T47D (cell line): Measurements from ENCODE around the gene LDLRAD3.

Source experiments
- DNase-seq, 2 experiments: peaks; one replicate each; pipeline versions ENCODE4 v3.0.0 to v3.0.0-alpha.2; 2011 to 2012; ENCODE audit warnings: low read depth in 1 of 2, low spot score in 1 of 2
- JUND ChIP-seq: IDR thresholded peaks from 2 replicates; pipeline ENCODE4 v1.6.1; 2012; ENCODE audit warnings: low read depth
- in situ Hi-C: cut with HindIII; loops from 2 replicates; pipeline ENCODE4 v1.10.0; 2016; ENCODE audit warnings: low sequenced_read_pairs, low pct_unique_long_range_greater_than_20kb

The LDLRAD3 gene

DNA sequence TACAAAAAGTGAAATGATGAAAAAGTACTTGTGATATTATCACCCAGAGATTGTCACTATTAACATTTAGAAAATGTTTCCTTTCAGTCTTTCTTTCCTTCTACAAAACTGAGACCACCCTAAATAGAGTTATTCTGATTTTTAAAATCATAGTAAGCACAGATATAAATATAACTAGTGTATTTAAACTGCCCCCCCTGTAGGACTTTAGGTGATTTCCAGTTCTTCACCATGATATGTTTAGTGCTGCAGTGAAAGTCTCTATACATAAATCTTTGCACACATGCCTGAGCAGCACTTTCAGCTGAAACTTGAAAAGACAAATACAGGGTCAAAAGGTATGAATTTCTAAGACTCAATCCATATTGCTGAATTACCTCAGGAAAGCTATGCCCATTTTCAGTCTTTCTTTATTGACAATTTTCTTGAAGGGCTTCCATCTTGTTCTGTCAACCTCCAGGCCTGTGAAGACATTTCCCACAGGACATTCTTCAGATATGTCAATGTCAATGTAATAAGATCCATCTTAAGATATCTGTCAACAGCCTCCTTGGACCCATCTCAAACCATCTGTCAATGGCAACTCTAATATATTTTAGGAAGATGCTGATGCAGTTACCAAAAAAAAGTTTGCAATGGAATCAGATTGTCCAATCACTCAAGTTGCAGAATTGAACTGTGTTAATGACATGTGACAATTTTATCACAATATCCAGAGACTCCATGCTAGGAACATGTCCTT lies 30.8 kb upstream of the LDLRAD3 start:
- DNase-seq = no peak
- TF ChIP-seq JUND = no peak
- in situ Hi-C loops = no loop called here

DNA sequence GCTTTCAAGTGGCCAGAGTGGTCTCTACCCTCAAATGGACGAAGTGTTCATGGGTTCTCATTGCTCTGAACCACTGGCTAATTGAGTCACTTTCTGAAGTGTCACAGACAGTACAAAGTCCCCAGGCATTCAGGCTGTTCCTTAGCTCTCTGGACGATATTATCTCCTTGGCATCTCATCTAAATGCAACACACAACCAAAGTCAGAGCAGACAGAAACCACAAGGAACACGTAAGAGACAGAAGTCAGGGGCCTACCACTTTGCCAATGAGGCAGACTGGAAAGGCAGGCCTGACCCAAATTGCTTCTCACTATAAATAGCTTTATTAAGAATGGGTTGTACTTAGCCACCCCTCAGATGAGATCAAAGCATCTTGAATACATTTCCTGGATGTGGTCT lies 29.0 kb upstream of the LDLRAD3 start:
- in situ Hi-C loops = no loop called here
- peak in 1 of 2 experiments; percentile 35 for DNase-seq
- TF ChIP-seq JUND = no peak

DNA sequence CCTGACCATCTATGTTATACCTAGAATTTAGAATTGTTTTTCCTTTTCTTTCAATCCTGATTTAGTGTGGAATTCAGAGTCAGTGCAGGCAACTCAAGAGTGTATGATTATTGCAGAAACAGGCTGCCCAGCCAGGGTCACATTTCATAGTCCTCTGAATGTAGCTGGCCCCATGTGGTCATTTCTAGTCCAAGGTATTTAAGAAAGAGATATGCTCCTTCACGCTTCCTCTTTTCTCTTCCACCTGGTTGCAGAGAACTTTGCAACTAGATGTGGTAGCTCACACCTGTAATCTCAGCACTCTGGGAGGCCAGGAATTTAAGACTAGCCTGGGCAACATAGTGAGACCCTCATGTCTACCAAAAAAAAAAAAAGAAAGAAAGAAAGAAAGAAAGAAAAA lies 27.6 kb upstream of the LDLRAD3 start:
- in situ Hi-C loops = no loop called here
- no peak for TF ChIP-seq JUND
- no peak for DNase-seq

DNA sequence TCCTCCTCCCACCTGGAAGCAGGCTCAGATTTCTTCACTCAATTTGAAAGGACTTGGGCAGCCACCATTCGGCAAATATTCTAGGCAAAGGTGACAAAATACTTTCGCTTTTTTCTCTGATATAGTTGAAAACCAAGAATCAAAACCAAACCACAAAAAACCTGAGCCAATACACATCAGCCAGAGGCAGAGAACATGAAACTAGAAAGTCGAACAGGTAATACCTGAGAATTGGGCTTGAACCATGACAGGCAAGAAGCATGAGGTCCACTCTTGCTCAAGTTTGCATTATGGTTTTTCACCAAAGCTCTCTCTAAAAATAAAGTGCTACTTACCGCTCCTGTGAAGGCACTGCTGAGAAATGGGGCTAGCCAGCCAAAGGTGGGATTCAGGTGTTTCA lies 26.2 kb upstream of the LDLRAD3 start:
- DNase-seq = no peak
- TF ChIP-seq JUND = no peak
- in situ Hi-C loops = no loop called here

DNA sequence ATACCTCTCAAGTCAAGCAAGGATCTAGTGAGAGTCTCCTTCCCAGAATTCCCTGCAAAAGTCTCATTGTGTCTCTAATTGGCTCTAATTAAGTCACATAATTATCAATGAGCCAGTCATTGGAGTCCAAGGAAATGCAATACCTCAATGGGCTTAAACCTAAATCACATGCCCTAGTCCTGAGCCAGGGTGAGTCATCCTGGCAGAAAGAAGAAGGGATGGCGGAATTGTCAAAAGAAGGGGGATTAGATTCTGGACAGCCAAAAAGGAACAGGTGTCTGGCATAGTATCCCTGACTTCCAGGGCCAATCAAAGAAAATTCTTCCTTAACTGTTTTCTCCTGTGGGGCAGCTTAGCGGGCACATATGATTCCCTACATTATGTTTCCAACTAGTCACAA lies 25.1 kb upstream of the LDLRAD3 start:
- in situ Hi-C loops = no loop called here
- TF ChIP-seq JUND = no peak
- DNase-seq = no peak

DNA sequence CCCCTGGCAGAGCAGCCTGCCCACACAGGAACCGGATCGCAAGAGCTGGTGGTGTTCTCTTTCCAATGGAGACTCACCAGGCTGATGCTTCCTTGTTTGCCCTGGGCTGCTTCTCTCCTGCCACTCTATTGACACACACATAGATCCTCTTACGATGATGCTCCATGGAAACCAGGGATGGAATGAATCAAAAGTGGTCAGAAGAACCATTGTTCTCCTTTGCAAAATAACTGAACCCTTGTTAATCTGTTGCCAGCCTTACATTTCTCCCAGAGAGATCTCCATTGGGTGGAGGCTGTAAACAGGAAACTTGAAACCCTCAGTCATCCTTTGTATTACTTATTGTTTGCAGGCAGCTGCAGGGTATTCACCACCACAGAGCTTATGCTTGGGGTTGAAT lies 24.6 kb upstream of the LDLRAD3 start:
- no peak for DNase-seq
- TF ChIP-seq JUND = no peak
- in situ Hi-C loops = no loop called here

DNA sequence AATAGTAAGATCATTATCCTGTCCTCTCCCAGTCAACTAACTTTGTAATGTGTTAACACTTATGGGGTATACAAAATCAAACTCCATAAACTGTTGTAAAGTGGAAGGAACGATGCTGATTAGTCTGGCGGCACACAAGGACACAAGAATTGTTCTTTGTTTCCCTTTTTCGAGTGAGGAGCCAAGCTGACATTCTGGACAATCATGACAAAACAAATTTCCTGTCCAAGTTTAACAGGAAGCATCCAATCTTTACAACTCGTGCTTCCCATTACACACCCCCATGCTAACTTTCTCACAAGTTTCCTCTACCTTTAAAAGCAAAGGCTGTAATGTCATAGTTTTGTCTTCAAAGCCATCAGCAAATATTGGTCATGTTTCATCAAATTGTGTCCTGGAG lies 20.4 kb upstream of the LDLRAD3 start:
- peak in 1 of 2 experiments; percentile 38 for DNase-seq
- TF ChIP-seq JUND = no peak
- in situ Hi-C loops = no loop called here

DNA sequence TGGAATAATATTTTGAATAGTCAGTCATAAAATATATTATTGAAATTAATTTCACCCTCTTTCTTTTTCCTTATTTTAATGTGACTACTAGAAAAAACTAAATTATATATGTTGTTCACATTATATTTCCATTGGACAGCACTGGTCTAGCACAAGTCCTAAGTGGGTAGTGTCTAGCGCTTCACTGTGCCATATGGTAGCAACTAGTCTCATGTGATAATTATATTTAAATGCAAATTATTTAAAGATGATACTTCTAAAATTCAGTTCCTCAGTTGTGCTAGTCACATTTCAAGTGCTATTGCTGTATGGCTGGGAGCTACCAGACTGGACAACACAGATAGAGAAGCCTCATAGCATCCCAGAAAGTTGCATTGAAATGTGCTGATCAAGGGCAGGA lies 19.1 kb upstream of the LDLRAD3 start:
- TF ChIP-seq JUND = no peak
- in situ Hi-C loops = no loop called here
- DNase-seq = no peak

DNA sequence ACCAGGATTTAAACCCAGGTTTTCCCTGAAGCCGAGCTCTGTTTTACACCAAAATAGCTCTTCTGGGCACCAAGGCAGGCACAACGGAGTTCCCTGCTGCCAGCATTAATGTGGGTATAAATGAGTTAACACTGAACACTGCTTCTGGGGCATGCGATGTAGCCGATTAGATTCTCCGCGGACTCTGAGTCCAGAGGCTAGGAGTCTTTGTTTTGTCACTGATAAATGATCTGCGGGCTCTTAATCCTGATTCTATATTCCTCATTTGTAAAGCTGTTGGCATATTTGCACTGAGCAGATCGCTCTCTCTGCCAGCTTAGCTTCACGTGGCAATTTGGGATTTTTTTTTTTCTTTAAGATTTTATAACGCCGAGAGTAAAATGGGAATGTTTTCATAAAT lies 16.8 kb upstream of the LDLRAD3 start:
- TF ChIP-seq JUND = no peak
- DNase-seq = peak in 1 of 2 experiments; percentile 10

DNA sequence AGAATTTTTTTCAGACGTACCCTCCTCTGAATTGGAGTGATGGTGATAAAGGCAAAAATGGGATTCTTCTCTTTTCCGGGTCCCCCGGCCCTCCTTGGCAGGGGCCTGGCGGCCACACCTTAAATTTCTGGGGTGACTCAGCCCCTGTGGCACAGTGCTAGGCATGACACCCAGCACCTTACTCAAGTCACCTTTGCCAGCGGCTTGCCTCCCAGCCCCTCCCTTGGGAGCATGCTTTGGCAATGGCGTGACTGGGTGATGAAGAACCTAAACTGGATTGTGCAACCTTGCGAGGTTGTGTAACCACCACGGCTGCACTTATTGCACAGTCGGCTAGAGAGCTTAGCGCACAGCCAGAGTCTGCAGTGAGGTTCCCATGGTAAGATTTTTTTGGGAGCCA lies 16.2 kb upstream of the LDLRAD3 start:
- DNase-seq = peak in 1 of 2 experiments; percentile 80
- TF ChIP-seq JUND = no peak
- in situ Hi-C loops = no loop called here

More for the DNA sequence above, 16.8 kb upstream of the LDLRAD3 start:
- in situ Hi-C loops = no loop called here

DNA sequence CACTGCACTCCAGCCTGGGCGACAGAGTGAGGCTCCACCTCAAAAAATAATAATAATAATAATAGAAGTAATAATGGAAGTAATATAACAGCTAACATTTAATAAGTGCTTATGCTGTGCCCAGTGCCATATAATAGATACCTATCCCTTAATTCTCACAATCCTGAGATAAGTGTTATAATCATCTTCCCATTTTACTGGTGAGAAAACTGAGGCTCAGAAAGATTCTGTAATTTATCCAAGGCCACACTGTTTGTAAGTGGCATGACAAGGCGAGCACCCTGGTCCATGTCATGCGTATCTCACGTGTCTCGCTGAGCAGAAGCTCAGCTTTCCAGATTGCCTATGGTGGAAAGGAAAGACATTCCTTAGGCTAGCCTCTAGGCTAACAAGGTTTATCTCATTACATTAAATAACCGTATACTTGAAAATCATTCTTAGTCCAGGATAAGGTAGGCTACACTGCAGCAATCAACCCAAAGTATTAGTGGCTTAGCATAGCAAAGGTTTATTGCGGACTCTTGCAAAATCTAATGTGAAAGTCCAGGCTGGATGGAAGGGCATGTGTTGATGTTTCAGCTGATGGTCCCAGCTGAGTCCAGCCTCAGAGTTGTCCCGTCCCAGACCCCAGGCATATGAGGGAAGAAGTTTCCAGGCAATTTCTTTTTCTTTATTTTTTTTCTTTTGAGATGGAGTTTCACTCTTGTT lies 15.0 kb upstream of the LDLRAD3 start:
- DNase-seq = no peak
- no peak for TF ChIP-seq JUND
- in situ Hi-C loops = no loop called here

DNA sequence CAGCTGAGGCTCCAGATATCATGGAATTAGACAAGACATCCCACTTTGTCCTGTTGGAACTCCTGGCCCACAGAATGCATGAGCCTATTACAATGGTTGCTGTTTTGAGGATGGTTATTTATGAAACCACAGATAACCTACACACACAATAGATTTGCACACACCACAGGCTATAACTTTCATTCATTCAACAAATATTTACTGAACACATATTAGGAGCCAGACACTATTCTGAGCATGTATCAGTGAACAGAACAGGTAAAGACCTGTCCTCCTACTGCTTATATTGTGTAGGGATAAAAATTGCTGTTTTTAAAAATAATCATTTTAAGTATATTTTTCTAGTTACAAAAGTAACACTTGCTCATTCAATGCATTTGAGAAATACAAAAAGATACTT lies 13.4 kb upstream of the LDLRAD3 start:
- DNase-seq = peak in 1 of 2 experiments; percentile 32
- in situ Hi-C loops = no loop called here
- no peak for TF ChIP-seq JUND

DNA sequence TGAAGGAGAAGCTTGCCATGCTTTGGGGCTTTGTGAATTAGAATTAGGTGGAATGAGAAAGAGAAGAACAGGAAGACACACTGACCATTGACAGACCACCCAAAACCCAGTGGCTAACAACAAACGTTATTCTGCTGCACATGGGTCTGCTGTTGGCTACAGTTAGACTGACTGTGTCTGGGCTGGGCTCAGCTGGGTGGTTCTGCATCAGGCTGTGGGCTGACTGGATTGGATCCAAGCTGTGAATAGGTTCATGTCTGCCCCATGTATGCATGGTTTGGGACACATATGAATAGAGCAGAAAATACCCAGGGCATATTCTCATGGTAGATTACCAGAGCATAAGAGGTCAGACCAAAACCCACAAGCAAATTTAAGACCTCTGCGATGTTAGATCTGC lies 11.7 kb upstream of the LDLRAD3 start:
- no peak for TF ChIP-seq JUND
- DNase-seq = no peak
- in situ Hi-C loops = no loop called here
